ENCODE results near the gene PRPF38A. TPM values are rescaled to one million over a fixed set of nuclear protein-coding genes. Genes with fewer than 3 reads are reported as not detected.

PRPF38A gene
- total and polyA plus RNA-seq, 2 donors (not counting 3 experiments of a cell fraction or from before 2014, with no cell fraction given), result 16.0 to 42.0 TPM

GRCh38 chr1:52455686-52456085 lies 51.3 kb downstream of the PRPF38A start:
- no peaks in the 10 kb centered on the region for H3K27me3 ChIP-seq (ENCODE audit: control insufficient read depth in 2 of 2, insufficient read depth in 2 of 2, low read length in 2 of 2)
- POLR2A ChIA-PET, result no interaction called here
- intact Hi-C loops (cut with micrococcal nuclease) (loop anchor here (10.0 kb wide), 1 partner anchor 59 kb away; no protein-coding TSS in a partner anchor), dilution Hi-C loops (cut with MboI; ENCODE audit: extremely low pct_ligation_motif_present, low sequenced_read_pairs) (no loop called here)
- TF ChIP-seq, protein P1, sequence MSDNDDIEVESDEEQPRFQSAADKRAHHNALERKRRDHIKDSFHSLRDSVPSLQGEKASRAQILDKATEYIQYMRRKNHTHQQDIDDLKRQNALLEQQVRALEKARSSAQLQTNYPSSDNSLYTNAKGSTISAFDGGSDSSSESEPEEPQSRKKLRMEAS (IDR thresholded peaks at IDR 0.05; ENCODE audit: insufficient read depth, insufficient read length), result no peak
- TF ChIP-seq POLR2A (IDR thresholded peaks at IDR 0.05; ENCODE audit: low read depth, low read length), result no peak
- TF ChIP-seq FOS (IDR thresholded peaks at IDR 0.05; ENCODE audit: borderline replicate concordance, insufficient read depth, low read length), result no peak
- no peak for TF ChIP-seq GATA2 (IDR thresholded peaks at IDR 0.05; ENCODE audit: insufficient read depth, insufficient read length, low read depth, low read length)
- TF ChIP-seq POLR2AphosphoS5 (IDR thresholded peaks at IDR 0.05; ENCODE audit: insufficient read depth, low read depth, low read length), result no peak
- no peak overlapping the region for H3K4me3 ChIP-seq (replicated peaks in 1 of 3; ENCODE audit: insufficient read depth in 1 of 3, low read depth in 1 of 3, low read length in 3 of 3)
- H2AFZ ChIP-seq (ENCODE audit: low read depth, low read length), result no peak overlapping the region
- H3K9me3 ChIP-seq (replicated peaks; ENCODE audit: control insufficient read depth, insufficient read depth, low read length), result no peaks in the 10 kb centered on the region
- no peak for FAIRE-seq
- CTCF ChIA-PET, result no interaction called here
- no peaks in the 10 kb centered on the region for H3K9me1 ChIP-seq (replicated peaks; ENCODE audit: control insufficient read depth, extremely low read depth, insufficient read depth, low read length)
- no peaks in the 10 kb centered on the region for H3K36me3 ChIP-seq (ENCODE audit: control insufficient read depth in 2 of 2, extremely low read depth in 1 of 2, insufficient read depth in 2 of 2, low read length in 2 of 2)
- no peak overlapping the region for H3K9ac ChIP-seq (replicated peaks; ENCODE audit: extremely low read depth, insufficient read depth, low read length)
- no peak overlapping the region for H3K4me2 ChIP-seq (ENCODE audit: insufficient read depth, low read length)
- no peaks in the 10 kb centered on the region for H3K4me1 ChIP-seq (ENCODE audit: control insufficient read depth, extremely low read depth, insufficient read depth, low read length)
- DNase-seq (ENCODE audit: low read depth, low spot score), result no peak
- H4K20me1 ChIP-seq (replicated peaks; ENCODE audit: control insufficient read depth, extremely low read depth, insufficient read depth, low read length), result no peaks in the 10 kb centered on the region
- no TSS peak for BruUV-seq (replicated peaks)
- no peaks in the 10 kb centered on the region for H3K79me2 ChIP-seq (ENCODE audit: control insufficient read depth, insufficient read depth, low read length)
- no peak overlapping the region for H3K27ac ChIP-seq (ENCODE audit: insufficient read depth, low read depth, low read length)

DNA sequence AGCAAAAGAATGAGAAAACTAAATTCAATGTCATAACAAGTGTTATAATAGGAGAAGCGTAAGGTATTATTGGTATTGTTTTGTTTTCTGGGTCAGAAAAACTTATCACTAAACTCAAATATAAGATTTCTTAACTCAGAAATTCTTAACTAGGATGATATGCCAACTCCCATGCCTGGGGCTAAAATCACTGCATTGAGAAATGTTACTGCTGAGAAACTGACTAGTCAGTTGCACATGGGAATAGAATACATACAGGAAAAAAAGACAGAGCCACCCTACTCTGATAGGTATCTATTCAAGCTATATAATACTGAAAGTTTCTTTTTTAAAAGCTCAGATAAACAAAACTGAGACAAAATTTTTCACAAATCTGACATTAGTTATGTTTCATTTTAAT lies 56.3 kb downstream of the PRPF38A start:
- Histone ChIP-seq H3K27me3 (ENCODE audit: control insufficient read depth in 2 of 2, insufficient read depth in 2 of 2, low read length in 2 of 2) (no peaks in the 10 kb centered on the region), H3K36me3 (ENCODE audit: control insufficient read depth in 2 of 2, extremely low read depth in 1 of 2, insufficient read depth in 2 of 2, low read length in 2 of 2) (no peaks in the 10 kb centered on the region), H3K9ac (replicated peaks; ENCODE audit: extremely low read depth, insufficient read depth, low read length) (no peak overlapping the region), H3K4me3 (replicated peaks in 1 of 3; ENCODE audit: insufficient read depth in 1 of 3, low read depth in 1 of 3, low read length in 3 of 3) (no peak overlapping the region), H3K4me2 (ENCODE audit: insufficient read depth, low read length) (no peak overlapping the region), H4K20me1 (replicated peaks; ENCODE audit: control insufficient read depth, extremely low read depth, insufficient read depth, low read length) (no peaks in the 10 kb centered on the region), H3K4me1 (ENCODE audit: control insufficient read depth, extremely low read depth, insufficient read depth, low read length) (no peaks in the 10 kb centered on the region), H3K9me3 (replicated peaks; ENCODE audit: control insufficient read depth, insufficient read depth, low read length) (no peaks in the 10 kb centered on the region), H2AFZ (ENCODE audit: low read depth, low read length) (no peak overlapping the region), H3K9me1 (replicated peaks; ENCODE audit: control insufficient read depth, extremely low read depth, insufficient read depth, low read length) (no peaks in the 10 kb centered on the region), H3K27ac (ENCODE audit: insufficient read depth, low read depth, low read length) (no peak overlapping the region), H3K79me2 (ENCODE audit: control insufficient read depth, insufficient read depth, low read length) (no peaks in the 10 kb centered on the region)
- DNase-seq (ENCODE audit: low read depth, low spot score), result no peak
- ChIA-PET CTCF (no interaction called here), POLR2A (no interaction called here)
- FAIRE-seq, result no peak
- TF ChIP-seq POLR2A (IDR thresholded peaks at IDR 0.05; ENCODE audit: low read depth, low read length), result no peak
- no peak for TF ChIP-seq GATA2 (IDR thresholded peaks at IDR 0.05; ENCODE audit: insufficient read depth, insufficient read length, low read depth, low read length)
- no peak for TF ChIP-seq POLR2AphosphoS5 (IDR thresholded peaks at IDR 0.05; ENCODE audit: insufficient read depth, low read depth, low read length)
- no peak for TF ChIP-seq JUN (IDR thresholded peaks at IDR 0.05; ENCODE audit: borderline replicate concordance, insufficient read depth, insufficient read length, low read depth)
- TF ChIP-seq MYC (IDR thresholded peaks at IDR 0.05; ENCODE audit: low read depth, low read length), result no peak
- TF ChIP-seq FOS (IDR thresholded peaks at IDR 0.05; ENCODE audit: borderline replicate concordance, insufficient read depth, low read length), result no peak
- TF ChIP-seq EZH2 (IDR thresholded peaks at IDR 0.05; ENCODE audit: borderline replicate concordance, low read depth, low read length, severe bottlenecking), result no peak
- TF ChIP-seq, protein P1 (IDR thresholded peaks at IDR 0.05; ENCODE audit: insufficient read depth, insufficient read length), result no peak
- no peak for TF ChIP-seq CTCF (IDR thresholded peaks at IDR 0.05; ENCODE audit: extremely low read depth in 1 of 2, insufficient read depth in 1 of 2, low read depth in 1 of 2, low read length in 2 of 2)
- no TSS peak for BruUV-seq (replicated peaks)
- intact Hi-C loops (cut with micrococcal nuclease), result no loop called here
- dilution Hi-C loops (cut with MboI; ENCODE audit: extremely low pct_ligation_motif_present, low sequenced_read_pairs), result no loop called here

Data from endothelial cell of umbilical vein (primary cell).